HG03045 (cell line): Measurements from ENCODE around the gene CACNA1C.

ENCODE experiments used
- ATAC-seq: cut with Tn5 transposase; IDR thresholded peaks from one replicate; pipeline ENCODE4 v1.9.1; 2021; ENCODE audit warnings: mild to moderate bottlenecking, moderate library complexity; ENCODE audit not compliant: unreplicated experiment

Gene CACNA1C

GRCh38 chr12:2290516-2291065 is 237.8 kb downstream of the CACNA1C start:
- no peak for ATAC-seq

- ATAC-seq: no peak
Measured at GRCh38 chr12:2291182-2291832, 238.5 kb downstream of the CACNA1C start.

- no peak for ATAC-seq
Measured at GRCh38 chr12:2291947-2292346, 239.2 kb downstream of the CACNA1C start.

- no peak for ATAC-seq
Measured at GRCh38 chr12:2292560-2292959, 239.8 kb downstream of the CACNA1C start.

GRCh38 chr12:2294651-2295475 is 242.1 kb downstream of the CACNA1C start:
- no peak for ATAC-seq

GRCh38 chr12:2295941-2296461 is 243.2 kb downstream of the CACNA1C start:
- no peak for ATAC-seq

GRCh38 chr12:2297004-2297403 is 244.2 kb downstream of the CACNA1C start:
- no peak for ATAC-seq

- ATAC-seq: no peak
Measured at GRCh38 chr12:2297658-2298057, 244.9 kb downstream of the CACNA1C start.

GRCh38 chr12:2298556-2299200 is 245.9 kb downstream of the CACNA1C start:
- ATAC-seq: no peak

GRCh38 chr12:2299206-2299605 is 246.4 kb downstream of the CACNA1C start:
- no peak for ATAC-seq

GRCh38 chr12:2300168-2300567 is 247.4 kb downstream of the CACNA1C start:
- no peak for ATAC-seq

- no peak for ATAC-seq
Measured at GRCh38 chr12:2300886-2301285, 248.1 kb downstream of the CACNA1C start.

GRCh38 chr12:2301531-2302461 is 249.0 kb downstream of the CACNA1C start:
- no peak for ATAC-seq

GRCh38 chr12:2302711-2303580 is 250.2 kb downstream of the CACNA1C start:
- no peak for ATAC-seq

GRCh38 chr12:2304223-2304622 is 251.4 kb downstream of the CACNA1C start:
- ATAC-seq: no peak

GRCh38 chr12:2306012-2306411 is 253.2 kb downstream of the CACNA1C start:
- ATAC-seq: no peak

GRCh38 chr12:2306735-2307134 is 253.9 kb downstream of the CACNA1C start:
- ATAC-seq: no peak

- no peak for ATAC-seq
Measured at GRCh38 chr12:2307550-2307949, 254.8 kb downstream of the CACNA1C start.

- no peak for ATAC-seq
Measured at GRCh38 chr12:2309647-2310046, 256.9 kb downstream of the CACNA1C start.
